Neural progenitor cell (in vitro differentiated cells): ENCODE data around the gene FMN1.

Source experiments
- CTCF ChIP-seq: fragments of 200-600 bp; sonication (generic); IDR thresholded peaks from 2 replicates; pipeline ENCODE4 v1.5.1; 2017; ENCODE audit warnings: antibody characterized with exemption, mild to moderate bottlenecking
- EZH2 ChIP-seq: fragments of 200-600 bp; sonication (generic); IDR thresholded peaks from 2 replicates; pipeline ENCODE4 v1.6.1; 2017; ENCODE audit warnings: antibody characterized with exemption, mild to moderate bottlenecking, moderate library complexity
- EZH2phosphoT487 ChIP-seq: fragments of 200-600 bp; sonication (generic); IDR thresholded peaks from 2 replicates; pipeline ENCODE4 v1.6.1; 2017; ENCODE audit warnings: antibody characterized with exemption

DNA sequence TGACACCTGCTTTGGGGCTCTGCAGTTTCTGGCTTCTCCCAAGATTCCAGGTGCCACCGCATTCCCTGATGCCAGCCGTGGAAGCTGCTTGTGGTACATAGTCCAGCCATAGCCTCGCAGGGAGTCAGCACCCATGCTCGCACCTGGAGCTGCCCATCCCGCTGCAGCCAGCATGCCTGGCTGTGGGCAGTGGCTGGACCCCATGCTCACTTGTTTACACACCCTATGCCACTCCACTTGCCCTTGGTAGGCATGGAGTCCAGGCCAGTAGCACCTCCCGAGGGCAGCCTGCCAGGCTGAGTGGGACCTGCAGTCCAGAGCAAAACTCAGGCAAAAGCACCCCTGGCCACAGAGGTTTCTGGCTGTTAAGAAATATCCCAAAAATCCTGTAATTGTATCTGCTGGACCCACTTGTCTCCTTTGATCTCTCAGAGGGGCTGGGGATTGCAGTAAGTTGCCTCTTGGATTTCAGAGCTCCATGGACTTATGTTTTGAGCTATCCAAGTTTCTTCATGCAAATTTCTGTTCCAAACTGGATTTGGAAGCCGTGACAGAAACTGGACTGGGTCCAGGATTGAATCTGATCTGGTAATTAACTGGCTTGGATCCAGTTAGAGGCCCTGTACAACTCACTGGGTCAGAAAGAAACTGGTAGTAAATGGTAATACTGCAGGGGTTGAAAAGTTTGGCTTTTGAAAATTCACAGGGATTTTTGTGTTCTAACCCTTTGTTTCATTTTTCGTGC is 149.3 kb downstream of the FMN1 start:
- TF ChIP-seq CTCF = no peak
- no peak for TF ChIP-seq EZH2phosphoT487
- no peak for TF ChIP-seq EZH2
